ENCODE measurements around the gene CPNE2.

GRCh38 chr16:57163842-57164241, 71.5 kb downstream of the CPNE2 start:
- TF ChIP-seq POLR2AphosphoS5 (IDR thresholded peaks at IDR 0.05) (no peak), CTCF (IDR thresholded peaks at IDR 0.05) (no peak), EP300 (IDR thresholded peaks at IDR 0.05) (no peak)

All from upper lobe of left lung (tissue), 4 donors.